NCI-H1048 (cell line): ENCODE results near the gene CTU2.

Source experiments
- DNase-seq: peaks from one replicate; lab custom pipeline; 2025; lab: John Stamatoyannopoulos, UW

Gene CTU2

GRCh38 chr16:88697116-88697830 lies 9.0 kb upstream of the CTU2 start:
- DNase-seq, result no peak

GRCh38 chr16:88697831-88698615 lies 8.3 kb upstream of the CTU2 start:
- no peak for DNase-seq

GRCh38 chr16:88698646-88699045 lies 7.7 kb upstream of the CTU2 start:
- DNase-seq, result no peak

GRCh38 chr16:88699180-88699579 lies 7.1 kb upstream of the CTU2 start:
- DNase-seq, result no peak

- DNase-seq, result no peak
These were observed 6.0 kb upstream of the CTU2 start for GRCh38 chr16:88700322-88700635.

- no peak for DNase-seq
These were observed 5.4 kb upstream of the CTU2 start for GRCh38 chr16:88700636-88701482.

GRCh38 chr16:88701581-88702370 lies 4.5 kb upstream of the CTU2 start:
- DNase-seq, result no peak

- no peak for DNase-seq
These were observed 3.7 kb upstream of the CTU2 start for GRCh38 chr16:88702371-88703210.

- DNase-seq, result no peak
These were observed 2.6 kb upstream of the CTU2 start for GRCh38 chr16:88703486-88704309.

- DNase-seq, result no peak
These were observed 1.1 kb upstream of the CTU2 start for GRCh38 chr16:88705076-88705684.

- DNase-seq, result no peak
These were observed 488 bp upstream of the CTU2 start for GRCh38 chr16:88705801-88706228.

- no peak for DNase-seq
These were observed 893 bp downstream of the CTU2 start for GRCh38 chr16:88706965-88707826.

- DNase-seq, result no peak
These were observed 4.3 kb downstream of the CTU2 start for GRCh38 chr16:88710556-88710955.

- no peak for DNase-seq
These were observed 5.5 kb downstream of the CTU2 start for GRCh38 chr16:88711750-88712340.

GRCh38 chr16:88712362-88712979 lies 6.2 kb downstream of the CTU2 start:
- DNase-seq, result no peak

- DNase-seq, result no peak
These were observed 6.8 kb downstream of the CTU2 start for GRCh38 chr16:88713054-88713453.

- DNase-seq, result no peak
These were observed 7.5 kb downstream of the CTU2 start for GRCh38 chr16:88713568-88714419.
